WTC11 (cell line): ENCODE results near the gene CRIP2. TPM values are rescaled to one million over a fixed set of nuclear protein-coding genes. Genes with fewer than 3 reads are reported as not detected.
A peak's percentile ranks its signal among the peaks of the same experiment; 100 is the strongest.

Source experiments
- CREM ChIP-seq: sonication (generic); formaldehyde crosslinking; IDR thresholded peaks from 2 replicates; pipeline ENCODE4 v1.8.1; 2022; ENCODE audit warnings: mild to moderate bottlenecking, missing genetic modification reagents, moderate library complexity
- ESRRA ChIP-seq: sonication (generic); formaldehyde crosslinking; IDR thresholded peaks from 2 replicates; pipeline ENCODE4 v1.8.1; 2022; ENCODE audit warnings: mild to moderate bottlenecking, missing genetic modification reagents, borderline replicate concordance
- FOXK1 ChIP-seq: sonication (generic); formaldehyde crosslinking; IDR thresholded peaks from 2 replicates; pipeline ENCODE4 v1.8.0; 2022; ENCODE audit warnings: mild to moderate bottlenecking, moderate library complexity, missing genetic modification reagents
- FOXP1 ChIP-seq: sonication (generic); formaldehyde crosslinking; IDR thresholded peaks from 2 replicates; pipeline ENCODE4 v1.8.0; 2022; ENCODE audit warnings: missing genetic modification reagents, mild to moderate bottlenecking, moderate library complexity, borderline replicate concordance
- IRF2 ChIP-seq: sonication (generic); formaldehyde crosslinking; IDR thresholded peaks from 2 replicates; pipeline ENCODE4 v1.8.0; 2022; ENCODE audit warnings: low read depth, missing genetic modification reagents, borderline replicate concordance
- JUN ChIP-seq: sonication (generic); formaldehyde crosslinking; IDR thresholded peaks from 2 replicates; pipeline ENCODE4 v1.8.0; 2023; ENCODE audit warnings: mild to moderate bottlenecking, missing genetic modification reagents
- MYBL2 ChIP-seq: sonication (generic); formaldehyde crosslinking; IDR thresholded peaks from 2 replicates; pipeline ENCODE4 v1.8.1; 2023; ENCODE audit warnings: mild to moderate bottlenecking, moderate library complexity, missing genetic modification reagents
- RORB ChIP-seq: fragments of 250-450 bp; sonication (Bioruptor Pico); IDR thresholded peaks from 2 replicates; pipeline ENCODE4 v1.9.0; 2021; ENCODE audit warnings: mild to moderate bottlenecking
- SP1 ChIP-seq: sonication (generic); formaldehyde crosslinking; conservative IDR thresholded peaks from 2 replicates; pipeline ENCODE4 v1.8.1; 2022; ENCODE audit warnings: missing genetic modification reagents
- ZNF138 ChIP-seq: sonication (generic); formaldehyde crosslinking; conservative IDR thresholded peaks from 2 replicates; pipeline ENCODE4 v1.8.1; 2022; ENCODE audit warnings: mild to moderate bottlenecking, moderate library complexity, missing genetic modification reagents
- ZNF263 ChIP-seq: sonication (generic); formaldehyde crosslinking; IDR thresholded peaks from 2 replicates; pipeline ENCODE4 v1.8.1; 2022; ENCODE audit warnings: low read depth, mild to moderate bottlenecking, moderate library complexity, missing genetic modification reagents
- ZNF317 ChIP-seq: sonication (generic); formaldehyde crosslinking; IDR thresholded peaks from 2 replicates; pipeline ENCODE4 v1.8.1; 2023; ENCODE audit warnings: low read depth, mild to moderate bottlenecking, moderate library complexity, missing genetic modification reagents, borderline replicate concordance
- ZNF423 ChIP-seq: fragments of 250-450 bp; sonication (Bioruptor Pico); IDR thresholded peaks from 2 replicates; pipeline ENCODE4 v2.1.2; 2022; ENCODE audit warnings: mild to moderate bottlenecking, moderate library complexity
- ZNF671 ChIP-seq: fragments of 250-450 bp; sonication (Bioruptor Pico); IDR thresholded peaks from 2 replicates; pipeline ENCODE4 v1.8.0; 2021; ENCODE audit warnings: mild to moderate bottlenecking
- total RNA-seq: library from RNA; stranded (reverse); gene quantifications from 3 replicates; pipeline ENCODE4 v1.2.3, GENCODE V29; 2021
- TF ChIP-seq, protein P1 (sequence below): sonication (generic); formaldehyde crosslinking; IDR thresholded peaks from 2 replicates; pipeline ENCODE4 v1.8.1; 2023; ENCODE audit warnings: mild to moderate bottlenecking, missing genetic modification reagents
- TF ChIP-seq, protein P2 (sequence below): sonication (generic); formaldehyde crosslinking; IDR thresholded peaks from 2 replicates; pipeline ENCODE4 v1.8.0; 2022; ENCODE audit warnings: missing genetic modification reagents
- TF ChIP-seq, protein P3 (sequence below): fragments of 250-450 bp; sonication (Bioruptor Pico); IDR thresholded peaks from 2 replicates; pipeline ENCODE4 v1.9.0; 2021; ENCODE audit warnings: mild to moderate bottlenecking
- TF ChIP-seq, protein P4 (sequence below): sonication (generic); formaldehyde crosslinking; IDR thresholded peaks from 2 replicates; pipeline ENCODE4 v1.8.0; 2023; ENCODE audit warnings: mild to moderate bottlenecking, missing genetic modification reagents
- TF ChIP-seq, protein P5 (sequence below): sonication (generic); formaldehyde crosslinking; IDR thresholded peaks from 2 replicates; pipeline ENCODE4 v1.8.1; 2023; ENCODE audit warnings: mild to moderate bottlenecking, moderate library complexity, missing genetic modification reagents
- TF ChIP-seq, protein P6 (sequence below): fragments of 200-600 bp; IDR thresholded peaks from 2 replicates; pipeline ENCODE4 v1.8.0; 2022; ENCODE audit warnings: antibody characterized with exemption
- TF ChIP-seq, protein P7 (sequence below): sonication (generic); formaldehyde crosslinking; IDR thresholded peaks from 2 replicates; pipeline ENCODE4 v1.8.1; 2023; ENCODE audit warnings: mild to moderate bottlenecking, missing genetic modification reagents, moderate library complexity
- TF ChIP-seq, protein P8 (sequence below): sonication (generic); formaldehyde crosslinking; conservative IDR thresholded peaks from 2 replicates; pipeline ENCODE4 v1.8.1; 2023; ENCODE audit warnings: mild to moderate bottlenecking, low read depth, missing genetic modification reagents, moderate library complexity

The CRIP2 gene
- total RNA-seq, 1 experiment from 2014 or later, result 5.4 TPM

DNA sequence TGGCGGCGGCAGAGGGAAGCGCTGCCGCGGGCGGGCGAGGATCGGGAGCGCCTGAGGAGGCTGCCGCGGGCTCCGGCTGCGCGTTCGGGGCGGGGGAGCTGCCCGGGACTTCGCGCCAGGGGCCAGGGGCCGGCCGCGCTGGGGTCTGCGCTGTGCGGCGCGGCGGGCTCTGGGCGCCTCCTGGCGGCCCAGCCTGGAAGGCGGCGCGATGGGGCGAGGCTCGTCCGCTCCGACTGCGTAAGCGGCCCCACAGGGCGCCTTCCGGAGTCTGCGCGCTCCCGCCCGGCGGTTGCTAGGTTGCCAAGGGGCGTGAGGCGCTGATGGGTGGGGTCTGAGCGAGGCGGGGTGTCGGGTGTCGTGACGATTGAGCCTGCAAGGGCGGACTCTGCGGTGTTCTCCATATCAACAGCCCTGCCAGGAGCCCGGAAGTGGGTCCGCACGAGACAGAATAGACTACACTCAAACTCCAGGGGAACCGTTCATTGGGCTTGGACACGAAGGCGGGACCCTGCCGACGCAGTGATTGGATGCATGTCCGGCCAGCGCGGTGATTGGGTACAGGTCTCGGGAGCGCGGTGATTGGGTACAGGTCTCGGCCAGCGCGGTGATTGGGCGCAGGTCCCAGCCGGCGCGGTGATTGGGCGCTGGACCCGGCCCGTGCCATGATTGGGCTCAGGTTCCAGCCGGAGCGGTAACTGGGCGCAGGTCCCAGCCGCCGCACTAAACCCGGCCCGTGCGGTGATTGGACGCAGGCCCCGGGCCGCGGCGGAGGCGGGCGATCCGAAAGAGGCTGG, 16.1 kb downstream of the CRIP2 start, which contains the start of gene TEDC1 (continued):
- TF ChIP-seq ZNF423 (CRISPR knock-in tag) (peak; percentile 92), ZNF671 (CRISPR knock-in tag) (no peak), JUN (CRISPR knock-in tag) (no peak), RORB (no peak), ZNF263 (no peak), SP1 (CRISPR knock-in tag) (peak; percentile 79), ZNF317 (CRISPR knock-in tag) (no peak; the same call in 1 of the 2 replicates), FOXK1 (peak; percentile 84), CREM (CRISPR knock-in tag) (no peak), FOXP1 (CRISPR knock-in tag) (peak; percentile 53; the same call in 1 of the 2 replicates), MYBL2 (CRISPR knock-in tag) (no peak), IRF2 (CRISPR knock-in tag) (no peak), ESRRA (CRISPR knock-in tag) (peak; percentile 84; the same call in 1 of the 2 replicates), ZNF138 (CRISPR knock-in tag) (no peak)
- TF ChIP-seq, protein P1, sequence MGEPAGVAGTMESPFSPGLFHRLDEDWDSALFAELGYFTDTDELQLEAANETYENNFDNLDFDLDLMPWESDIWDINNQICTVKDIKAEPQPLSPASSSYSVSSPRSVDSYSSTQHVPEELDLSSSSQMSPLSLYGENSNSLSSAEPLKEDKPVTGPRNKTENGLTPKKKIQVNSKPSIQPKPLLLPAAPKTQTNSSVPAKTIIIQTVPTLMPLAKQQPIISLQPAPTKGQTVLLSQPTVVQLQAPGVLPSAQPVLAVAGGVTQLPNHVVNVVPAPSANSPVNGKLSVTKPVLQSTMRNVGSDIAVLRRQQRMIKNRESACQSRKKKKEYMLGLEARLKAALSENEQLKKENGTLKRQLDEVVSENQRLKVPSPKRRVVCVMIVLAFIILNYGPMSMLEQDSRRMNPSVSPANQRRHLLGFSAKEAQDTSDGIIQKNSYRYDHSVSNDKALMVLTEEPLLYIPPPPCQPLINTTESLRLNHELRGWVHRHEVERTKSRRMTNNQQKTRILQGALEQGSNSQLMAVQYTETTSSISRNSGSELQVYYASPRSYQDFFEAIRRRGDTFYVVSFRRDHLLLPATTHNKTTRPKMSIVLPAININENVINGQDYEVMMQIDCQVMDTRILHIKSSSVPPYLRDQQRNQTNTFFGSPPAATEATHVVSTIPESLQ, result no peak
- TF ChIP-seq, protein P2, sequence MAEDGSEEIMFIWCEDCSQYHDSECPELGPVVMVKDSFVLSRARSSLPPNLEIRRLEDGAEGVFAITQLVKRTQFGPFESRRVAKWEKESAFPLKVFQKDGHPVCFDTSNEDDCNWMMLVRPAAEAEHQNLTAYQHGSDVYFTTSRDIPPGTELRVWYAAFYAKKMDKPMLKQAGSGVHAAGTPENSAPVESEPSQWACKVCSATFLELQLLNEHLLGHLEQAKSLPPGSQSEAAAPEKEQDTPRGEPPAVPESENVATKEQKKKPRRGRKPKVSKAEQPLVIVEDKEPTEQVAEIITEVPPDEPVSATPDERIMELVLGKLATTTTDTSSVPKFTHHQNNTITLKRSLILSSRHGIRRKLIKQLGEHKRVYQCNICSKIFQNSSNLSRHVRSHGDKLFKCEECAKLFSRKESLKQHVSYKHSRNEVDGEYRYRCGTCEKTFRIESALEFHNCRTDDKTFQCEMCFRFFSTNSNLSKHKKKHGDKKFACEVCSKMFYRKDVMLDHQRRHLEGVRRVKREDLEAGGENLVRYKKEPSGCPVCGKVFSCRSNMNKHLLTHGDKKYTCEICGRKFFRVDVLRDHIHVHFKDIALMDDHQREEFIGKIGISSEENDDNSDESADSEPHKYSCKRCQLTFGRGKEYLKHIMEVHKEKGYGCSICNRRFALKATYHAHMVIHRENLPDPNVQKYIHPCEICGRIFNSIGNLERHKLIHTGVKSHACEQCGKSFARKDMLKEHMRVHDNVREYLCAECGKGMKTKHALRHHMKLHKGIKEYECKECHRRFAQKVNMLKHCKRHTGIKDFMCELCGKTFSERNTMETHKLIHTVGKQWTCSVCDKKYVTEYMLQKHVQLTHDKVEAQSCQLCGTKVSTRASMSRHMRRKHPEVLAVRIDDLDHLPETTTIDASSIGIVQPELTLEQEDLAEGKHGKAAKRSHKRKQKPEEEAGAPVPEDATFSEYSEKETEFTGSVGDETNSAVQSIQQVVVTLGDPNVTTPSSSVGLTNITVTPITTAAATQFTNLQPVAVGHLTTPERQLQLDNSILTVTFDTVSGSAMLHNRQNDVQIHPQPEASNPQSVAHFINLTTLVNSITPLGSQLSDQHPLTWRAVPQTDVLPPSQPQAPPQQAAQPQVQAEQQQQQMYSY (CRISPR knock-in tag), result no peak
- TF ChIP-seq, protein P3, sequence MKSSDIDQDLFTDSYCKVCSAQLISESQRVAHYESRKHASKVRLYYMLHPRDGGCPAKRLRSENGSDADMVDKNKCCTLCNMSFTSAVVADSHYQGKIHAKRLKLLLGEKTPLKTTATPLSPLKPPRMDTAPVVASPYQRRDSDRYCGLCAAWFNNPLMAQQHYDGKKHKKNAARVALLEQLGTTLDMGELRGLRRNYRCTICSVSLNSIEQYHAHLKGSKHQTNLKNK (CRISPR knock-in tag), result no peak
- TF ChIP-seq, protein P4, sequence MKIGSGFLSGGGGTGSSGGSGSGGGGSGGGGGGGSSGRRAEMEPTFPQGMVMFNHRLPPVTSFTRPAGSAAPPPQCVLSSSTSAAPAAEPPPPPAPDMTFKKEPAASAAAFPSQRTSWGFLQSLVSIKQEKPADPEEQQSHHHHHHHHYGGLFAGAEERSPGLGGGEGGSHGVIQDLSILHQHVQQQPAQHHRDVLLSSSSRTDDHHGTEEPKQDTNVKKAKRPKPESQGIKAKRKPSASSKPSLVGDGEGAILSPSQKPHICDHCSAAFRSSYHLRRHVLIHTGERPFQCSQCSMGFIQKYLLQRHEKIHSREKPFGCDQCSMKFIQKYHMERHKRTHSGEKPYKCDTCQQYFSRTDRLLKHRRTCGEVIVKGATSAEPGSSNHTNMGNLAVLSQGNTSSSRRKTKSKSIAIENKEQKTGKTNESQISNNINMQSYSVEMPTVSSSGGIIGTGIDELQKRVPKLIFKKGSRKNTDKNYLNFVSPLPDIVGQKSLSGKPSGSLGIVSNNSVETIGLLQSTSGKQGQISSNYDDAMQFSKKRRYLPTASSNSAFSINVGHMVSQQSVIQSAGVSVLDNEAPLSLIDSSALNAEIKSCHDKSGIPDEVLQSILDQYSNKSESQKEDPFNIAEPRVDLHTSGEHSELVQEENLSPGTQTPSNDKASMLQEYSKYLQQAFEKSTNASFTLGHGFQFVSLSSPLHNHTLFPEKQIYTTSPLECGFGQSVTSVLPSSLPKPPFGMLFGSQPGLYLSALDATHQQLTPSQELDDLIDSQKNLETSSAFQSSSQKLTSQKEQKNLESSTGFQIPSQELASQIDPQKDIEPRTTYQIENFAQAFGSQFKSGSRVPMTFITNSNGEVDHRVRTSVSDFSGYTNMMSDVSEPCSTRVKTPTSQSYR (CRISPR knock-in tag), result peak; percentile 74; the same call in 1 of the 2 replicates
- TF ChIP-seq, protein P5, sequence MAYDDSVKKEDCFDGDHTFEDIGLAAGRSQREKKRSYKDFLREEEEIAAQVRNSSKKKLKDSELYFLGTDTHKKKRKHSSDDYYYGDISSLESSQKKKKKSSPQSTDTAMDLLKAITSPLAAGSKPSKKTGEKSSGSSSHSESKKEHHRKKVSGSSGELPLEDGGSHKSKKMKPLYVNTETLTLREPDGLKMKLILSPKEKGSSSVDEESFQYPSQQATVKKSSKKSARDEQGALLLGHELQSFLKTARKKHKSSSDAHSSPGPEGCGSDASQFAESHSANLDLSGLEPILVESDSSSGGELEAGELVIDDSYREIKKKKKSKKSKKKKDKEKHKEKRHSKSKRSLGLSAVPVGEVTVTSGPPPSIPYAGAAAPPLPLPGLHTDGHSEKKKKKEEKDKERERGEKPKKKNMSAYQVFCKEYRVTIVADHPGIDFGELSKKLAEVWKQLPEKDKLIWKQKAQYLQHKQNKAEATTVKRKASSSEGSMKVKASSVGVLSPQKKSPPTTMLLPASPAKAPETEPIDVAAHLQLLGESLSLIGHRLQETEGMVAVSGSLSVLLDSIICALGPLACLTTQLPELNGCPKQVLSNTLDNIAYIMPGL (CRISPR knock-in tag), result no peak
- TF ChIP-seq, protein P6, sequence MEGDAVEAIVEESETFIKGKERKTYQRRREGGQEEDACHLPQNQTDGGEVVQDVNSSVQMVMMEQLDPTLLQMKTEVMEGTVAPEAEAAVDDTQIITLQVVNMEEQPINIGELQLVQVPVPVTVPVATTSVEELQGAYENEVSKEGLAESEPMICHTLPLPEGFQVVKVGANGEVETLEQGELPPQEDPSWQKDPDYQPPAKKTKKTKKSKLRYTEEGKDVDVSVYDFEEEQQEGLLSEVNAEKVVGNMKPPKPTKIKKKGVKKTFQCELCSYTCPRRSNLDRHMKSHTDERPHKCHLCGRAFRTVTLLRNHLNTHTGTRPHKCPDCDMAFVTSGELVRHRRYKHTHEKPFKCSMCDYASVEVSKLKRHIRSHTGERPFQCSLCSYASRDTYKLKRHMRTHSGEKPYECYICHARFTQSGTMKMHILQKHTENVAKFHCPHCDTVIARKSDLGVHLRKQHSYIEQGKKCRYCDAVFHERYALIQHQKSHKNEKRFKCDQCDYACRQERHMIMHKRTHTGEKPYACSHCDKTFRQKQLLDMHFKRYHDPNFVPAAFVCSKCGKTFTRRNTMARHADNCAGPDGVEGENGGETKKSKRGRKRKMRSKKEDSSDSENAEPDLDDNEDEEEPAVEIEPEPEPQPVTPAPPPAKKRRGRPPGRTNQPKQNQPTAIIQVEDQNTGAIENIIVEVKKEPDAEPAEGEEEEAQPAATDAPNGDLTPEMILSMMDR, result peak; percentile 52; the same call in 1 of the 2 replicates
- TF ChIP-seq, protein P7, sequence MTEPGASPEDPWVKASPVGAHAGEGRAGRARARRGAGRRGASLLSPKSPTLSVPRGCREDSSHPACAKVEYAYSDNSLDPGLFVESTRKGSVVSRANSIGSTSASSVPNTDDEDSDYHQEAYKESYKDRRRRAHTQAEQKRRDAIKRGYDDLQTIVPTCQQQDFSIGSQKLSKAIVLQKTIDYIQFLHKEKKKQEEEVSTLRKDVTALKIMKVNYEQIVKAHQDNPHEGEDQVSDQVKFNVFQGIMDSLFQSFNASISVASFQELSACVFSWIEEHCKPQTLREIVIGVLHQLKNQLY, result no peak
- TF ChIP-seq, protein P8, sequence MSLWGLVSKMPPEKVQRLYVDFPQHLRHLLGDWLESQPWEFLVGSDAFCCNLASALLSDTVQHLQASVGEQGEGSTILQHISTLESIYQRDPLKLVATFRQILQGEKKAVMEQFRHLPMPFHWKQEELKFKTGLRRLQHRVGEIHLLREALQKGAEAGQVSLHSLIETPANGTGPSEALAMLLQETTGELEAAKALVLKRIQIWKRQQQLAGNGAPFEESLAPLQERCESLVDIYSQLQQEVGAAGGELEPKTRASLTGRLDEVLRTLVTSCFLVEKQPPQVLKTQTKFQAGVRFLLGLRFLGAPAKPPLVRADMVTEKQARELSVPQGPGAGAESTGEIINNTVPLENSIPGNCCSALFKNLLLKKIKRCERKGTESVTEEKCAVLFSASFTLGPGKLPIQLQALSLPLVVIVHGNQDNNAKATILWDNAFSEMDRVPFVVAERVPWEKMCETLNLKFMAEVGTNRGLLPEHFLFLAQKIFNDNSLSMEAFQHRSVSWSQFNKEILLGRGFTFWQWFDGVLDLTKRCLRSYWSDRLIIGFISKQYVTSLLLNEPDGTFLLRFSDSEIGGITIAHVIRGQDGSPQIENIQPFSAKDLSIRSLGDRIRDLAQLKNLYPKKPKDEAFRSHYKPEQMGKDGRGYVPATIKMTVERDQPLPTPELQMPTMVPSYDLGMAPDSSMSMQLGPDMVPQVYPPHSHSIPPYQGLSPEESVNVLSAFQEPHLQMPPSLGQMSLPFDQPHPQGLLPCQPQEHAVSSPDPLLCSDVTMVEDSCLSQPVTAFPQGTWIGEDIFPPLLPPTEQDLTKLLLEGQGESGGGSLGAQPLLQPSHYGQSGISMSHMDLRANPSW, result no peak
